H9 (cell line): ENCODE data around the gene TMEM200A. TPM values are rescaled to one million over a fixed set of nuclear protein-coding genes. Genes with fewer than 3 reads are reported as not detected.

ENCODE experiments used
- DNase-seq: peaks from one replicate; pipeline ENCODE4 v3.0.0-alpha.2; 2017
- H2AFZ ChIP-seq: one replicate; pipeline ENCODE4 v1.6.1; 2013; ENCODE audit warnings: mild to moderate bottlenecking, low read length, control low read depth, moderate library complexity
- H2AK5ac ChIP-seq: 2 replicates; pipeline ENCODE4 v1.6.1; 2013; ENCODE audit warnings: low read length, control low read depth, mixed read lengths; ENCODE audit not compliant: insufficient read length
- H2BK120ac ChIP-seq: one replicate; pipeline ENCODE4 v1.6.1; 2013; ENCODE audit warnings: low read depth, mild to moderate bottlenecking, low read length, control low read depth, inconsistent platforms; ENCODE audit not compliant: poor library complexity, severe bottlenecking
- H2BK12ac ChIP-seq: 2 replicates; pipeline ENCODE4 v1.6.1; 2013; ENCODE audit warnings: low read length, control low read depth, mixed read lengths, low read depth; ENCODE audit not compliant: insufficient read length
- H2BK15ac ChIP-seq: 2 replicates; pipeline ENCODE4 v1.6.1; 2013; ENCODE audit warnings: low read depth, low read length, control low read depth
- H2BK20ac ChIP-seq: one replicate; pipeline ENCODE4 v1.6.1; 2013; ENCODE audit warnings: low read depth, mild to moderate bottlenecking, low read length, control low read depth, inconsistent platforms; ENCODE audit not compliant: poor library complexity, severe bottlenecking
- H2BK5ac ChIP-seq: 2 replicates; pipeline ENCODE4 v1.6.1; 2013; ENCODE audit warnings: low read length, control low read depth, mixed read lengths; ENCODE audit not compliant: insufficient read length
- H3K14ac ChIP-seq: 2 replicates; pipeline ENCODE4 v1.6.1; 2013; ENCODE audit warnings: low read length, control low read depth; ENCODE audit not compliant: insufficient read depth
- H3K18ac ChIP-seq: 2 replicates; pipeline ENCODE4 v1.6.1; 2013; ENCODE audit warnings: low read depth, mild to moderate bottlenecking, mixed read lengths, low read length, control low read depth; ENCODE audit not compliant: insufficient read length
- H3K23ac ChIP-seq: 2 replicates; pipeline ENCODE4 v1.6.1; 2013; ENCODE audit warnings: low read length, control low read depth, mixed read lengths, low read depth; ENCODE audit not compliant: insufficient read length
- H3K23me2 ChIP-seq: 2 replicates; pipeline ENCODE4 v1.6.1; 2013; ENCODE audit warnings: low read depth, mild to moderate bottlenecking, mixed read lengths, low read length, control low read depth; ENCODE audit not compliant: insufficient read length, poor library complexity, severe bottlenecking
- H3K27ac ChIP-seq: 2 replicates; pipeline ENCODE4 v1.5.1; 2013; ENCODE audit warnings: low read length, control low read depth, mixed read lengths, low read depth; ENCODE audit not compliant: insufficient read length
- H3K27me3 ChIP-seq: 2 replicates; pipeline ENCODE4 v1.6.1; 2013; ENCODE audit warnings: low read length, control low read depth, inconsistent platforms; ENCODE audit not compliant: insufficient read depth
- H3K4ac ChIP-seq: 2 replicates; pipeline ENCODE4 v1.6.1; 2013; ENCODE audit warnings: low read depth, mild to moderate bottlenecking, control low read depth, inconsistent platforms, low read length, moderate library complexity
- H3K4me1 ChIP-seq: 2 replicates; pipeline ENCODE4 v1.6.1; 2013; ENCODE audit warnings: low read length, control low read depth, inconsistent platforms; ENCODE audit not compliant: insufficient read depth
- H3K4me2 ChIP-seq: 2 replicates; pipeline ENCODE4 v1.6.1; 2013; ENCODE audit warnings: low read length, control low read depth, mixed read lengths; ENCODE audit not compliant: insufficient read length, insufficient read depth
- H3K56ac ChIP-seq: 2 replicates; pipeline ENCODE4 v1.6.1; 2013; ENCODE audit warnings: low read depth, mild to moderate bottlenecking, mixed read lengths, low read length, control low read depth; ENCODE audit not compliant: insufficient read length
- H3K79me1 ChIP-seq: 2 replicates; pipeline ENCODE4 v1.6.1; 2013; ENCODE audit warnings: low read depth, mild to moderate bottlenecking, moderate library complexity, low read length, control low read depth, inconsistent platforms; ENCODE audit not compliant: insufficient read depth, poor library complexity, severe bottlenecking
- H3K79me2 ChIP-seq: 2 replicates; pipeline ENCODE4 v1.6.1; 2013; ENCODE audit warnings: low read length, control low read depth, inconsistent platforms; ENCODE audit not compliant: insufficient read depth
- H3K9ac ChIP-seq: 2 replicates; pipeline ENCODE4 v1.6.1; 2013; ENCODE audit warnings: low read length, control low read depth, mixed read lengths; ENCODE audit not compliant: insufficient read length; ENCODE audit errors: extremely low read depth
- H3K9me3 ChIP-seq: one replicate; pipeline ENCODE4 v1.6.1; 2013; ENCODE audit warnings: low read depth, low read length, inconsistent platforms; ENCODE audit not compliant: control insufficient read depth
- H3T11ph ChIP-seq: one replicate; pipeline ENCODE4 v1.6.1; 2013; ENCODE audit warnings: mild to moderate bottlenecking, low read length, control low read depth, inconsistent platforms
- H4K20me1 ChIP-seq: one replicate; pipeline ENCODE4 v1.6.1; 2013; ENCODE audit not compliant: control insufficient read depth, insufficient read length, insufficient read depth
- H4K5ac ChIP-seq: 2 replicates; pipeline ENCODE4 v1.6.1; 2013; ENCODE audit warnings: low read depth, mild to moderate bottlenecking, mixed read lengths, low read length, control low read depth; ENCODE audit not compliant: insufficient read length
- H4K8ac ChIP-seq: replicated peaks from 2 replicates; pipeline ENCODE4 v1.6.1; 2013; ENCODE audit warnings: low read length, control low read depth, mixed read lengths, low read depth; ENCODE audit not compliant: insufficient read length
- H4K91ac ChIP-seq: 2 replicates; pipeline ENCODE4 v1.6.1; 2013; ENCODE audit warnings: low read depth, mild to moderate bottlenecking, moderate library complexity, mixed read lengths, low read length, control low read depth; ENCODE audit not compliant: insufficient read length
- H3K27ac Mint-ChIP-seq, 3 experiments: 2 replicates in 2 of 3; 3 replicates in 1 of 3; pipeline ENCODE4 v1.8.0; 2020 to 2021; ENCODE audit warnings: mixed read lengths in 3 of 3, mild to moderate bottlenecking in 1 of 3, moderate library complexity in 1 of 3
- H3K27me3 Mint-ChIP-seq: 2 replicates; pipeline ENCODE4 v1.8.0; 2021; ENCODE audit warnings: low read depth, mild to moderate bottlenecking, moderate library complexity, mixed read lengths
- H3K36me3 Mint-ChIP-seq, 3 experiments: 2 replicates in 2 of 3; 3 replicates in 1 of 3; pipeline ENCODE4 v1.8.0; 2020 to 2021; ENCODE audit warnings: low read depth in 3 of 3, mixed read lengths in 3 of 3; ENCODE audit not compliant: insufficient read depth in 1 of 3
- H3K4me1 Mint-ChIP-seq, 2 experiments: 2 replicates each; pipeline ENCODE4 v1.8.0; 2020; ENCODE audit warnings: mixed read lengths in 2 of 2
- H3K4me3 Mint-ChIP-seq, 2 experiments: 2 replicates in 1 of 2; 3 replicates in 1 of 2; pipeline ENCODE4 v1.8.0; 2020 to 2021; ENCODE audit warnings: mild to moderate bottlenecking in 2 of 2, mixed read lengths in 2 of 2, moderate library complexity in 1 of 2
- H3K9me3 Mint-ChIP-seq, 2 experiments: 2 replicates in 1 of 2; 3 replicates in 1 of 2; pipeline ENCODE4 v1.8.0; 2020; ENCODE audit warnings: mild to moderate bottlenecking in 2 of 2, mixed read lengths in 2 of 2, moderate library complexity in 1 of 2
- CTCF ChIP-seq: fragments of 200-600 bp; sonication (generic); conservative IDR thresholded peaks from 3 replicates; pipeline ENCODE4 v1.8.0; 2021; ENCODE audit warnings: antibody characterized with exemption, mild to moderate bottlenecking
- WGBS: extraction: QIAGEN DNeasy Blood & Tissue Kit; methylation state at CpG from one replicate; pipeline ENCODE4 v1.1.7; 2013; ENCODE audit warnings: missing lambda C conversion rate, low lambda C conversion rate, mixed read lengths; ENCODE audit not compliant: insufficient read length; ENCODE audit errors: extremely low coverage; 5-methylcytosine and 5-hydroxymethylcytosine counted together
- total RNA-seq: library from RNA; stranded (reverse); gene quantifications from 2 replicates; pipeline ENCODE4 v1.2.1, GENCODE V29; 2021

TMEM200A gene
- total RNA-seq, 1 experiment from 2014 or later, result 6.1 TPM

GRCh38 chr6:130421585-130421984 is 55.8 kb downstream of the TMEM200A start:
- no peak overlapping the region for H2AFZ ChIP-seq
- peaks cover 9% of the 10 kb centered on the region for H3K4me1 ChIP-seq
- no peaks in the 10 kb centered on the region for H3K23me2 ChIP-seq
- H3K14ac ChIP-seq, result no peak overlapping the region
- no peak overlapping the region for H3K23ac ChIP-seq
- no peak overlapping the region for H2AK5ac ChIP-seq
- H4K8ac ChIP-seq, result no peak overlapping the region
- TF ChIP-seq CTCF, result no peak
- H2BK15ac ChIP-seq, result no peak overlapping the region
- no peak overlapping the region for H3K56ac ChIP-seq
- no peak overlapping the region for H4K91ac ChIP-seq
- H2BK12ac ChIP-seq, result no peak overlapping the region
- H2BK20ac ChIP-seq, result no peak overlapping the region
- no peak overlapping the region for H3K4me2 ChIP-seq
- no peak overlapping the region for H3K4me3 Mint-ChIP-seq
- no peaks in the 10 kb centered on the region for H3K9me3 ChIP-seq
- H3K27ac Mint-ChIP-seq, result peak overlapping the region in 1 of 3 experiments; percentile 5; a peak in 1 of 7 replicates
- H3K27me3 Mint-ChIP-seq, result no peaks in the 10 kb centered on the region
- H4K20me1 ChIP-seq, result no peaks in the 10 kb centered on the region
- H3K36me3 Mint-ChIP-seq, result peaks cover 0 to 6% (median 0%) of the 10 kb centered on the region in 3 experiments; a peak in 4 of 7 replicates
- no peak overlapping the region for H3K9ac ChIP-seq
- no peaks in the 10 kb centered on the region for H3K79me2 ChIP-seq
- H4K5ac ChIP-seq, result no peak overlapping the region
- no CpG with 5 or more reads among the region's 1 CpG for WGBS
- H3K79me1 ChIP-seq, result no peaks in the 10 kb centered on the region
- no peak overlapping the region for H2BK5ac ChIP-seq
- no peak overlapping the region for H3K4ac ChIP-seq
- H3K4me1 Mint-ChIP-seq, result peaks cover 27 to 33% of the 10 kb centered on the region in 2 experiments
- no peaks in the 10 kb centered on the region for H3K9me3 Mint-ChIP-seq
- H2BK120ac ChIP-seq, result no peak overlapping the region
- no peak overlapping the region for H3T11ph ChIP-seq
- no peaks in the 10 kb centered on the region for H3K27me3 ChIP-seq
- no peak overlapping the region for H3K18ac ChIP-seq
- no peak overlapping the region for H3K27ac ChIP-seq
- DNase-seq, result no peak
